ENCODE data around the gene FITM1.

DNA sequence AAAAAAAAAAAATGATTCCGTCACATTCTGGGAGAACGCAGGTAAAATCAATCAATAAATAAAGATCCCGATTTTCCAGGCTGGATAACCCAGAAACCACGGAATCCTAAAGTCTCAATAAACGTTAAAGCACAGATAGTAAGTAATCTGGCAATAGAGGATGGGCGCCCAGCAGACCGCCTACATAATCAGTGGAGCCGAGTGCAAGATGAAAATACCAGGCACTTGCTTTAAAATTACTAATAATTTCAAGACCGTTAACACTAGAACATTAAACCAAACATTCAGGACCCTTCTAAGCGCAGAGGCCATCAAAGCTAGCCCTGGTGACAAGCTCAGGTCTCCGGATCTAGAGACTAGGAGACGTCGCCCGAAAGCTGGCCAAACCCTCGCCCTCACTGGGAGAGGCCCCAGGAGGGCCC, 17.1 kb upstream of the FITM1 start:
- TF ChIP-seq, protein P1, sequence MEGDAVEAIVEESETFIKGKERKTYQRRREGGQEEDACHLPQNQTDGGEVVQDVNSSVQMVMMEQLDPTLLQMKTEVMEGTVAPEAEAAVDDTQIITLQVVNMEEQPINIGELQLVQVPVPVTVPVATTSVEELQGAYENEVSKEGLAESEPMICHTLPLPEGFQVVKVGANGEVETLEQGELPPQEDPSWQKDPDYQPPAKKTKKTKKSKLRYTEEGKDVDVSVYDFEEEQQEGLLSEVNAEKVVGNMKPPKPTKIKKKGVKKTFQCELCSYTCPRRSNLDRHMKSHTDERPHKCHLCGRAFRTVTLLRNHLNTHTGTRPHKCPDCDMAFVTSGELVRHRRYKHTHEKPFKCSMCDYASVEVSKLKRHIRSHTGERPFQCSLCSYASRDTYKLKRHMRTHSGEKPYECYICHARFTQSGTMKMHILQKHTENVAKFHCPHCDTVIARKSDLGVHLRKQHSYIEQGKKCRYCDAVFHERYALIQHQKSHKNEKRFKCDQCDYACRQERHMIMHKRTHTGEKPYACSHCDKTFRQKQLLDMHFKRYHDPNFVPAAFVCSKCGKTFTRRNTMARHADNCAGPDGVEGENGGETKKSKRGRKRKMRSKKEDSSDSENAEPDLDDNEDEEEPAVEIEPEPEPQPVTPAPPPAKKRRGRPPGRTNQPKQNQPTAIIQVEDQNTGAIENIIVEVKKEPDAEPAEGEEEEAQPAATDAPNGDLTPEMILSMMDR (IDR thresholded peaks at IDR 0.05; ENCODE audit: low read length) = no peak
- TF ChIP-seq EZH2 (IDR thresholded peaks at IDR 0.05; ENCODE audit: borderline replicate concordance, low read length) = no peak
